NCI-H1930 (cell line): ENCODE results near the gene CRYL1.

Experiments used
- DNase-seq, 2 experiments: peaks; one replicate each; lab custom pipeline; 2025; lab: John Stamatoyannopoulos, UW

The CRYL1 gene

GRCh38 chr13:20370815-20371421 is 154.7 kb downstream of the CRYL1 start:
- DNase-seq = no peak

DNA sequence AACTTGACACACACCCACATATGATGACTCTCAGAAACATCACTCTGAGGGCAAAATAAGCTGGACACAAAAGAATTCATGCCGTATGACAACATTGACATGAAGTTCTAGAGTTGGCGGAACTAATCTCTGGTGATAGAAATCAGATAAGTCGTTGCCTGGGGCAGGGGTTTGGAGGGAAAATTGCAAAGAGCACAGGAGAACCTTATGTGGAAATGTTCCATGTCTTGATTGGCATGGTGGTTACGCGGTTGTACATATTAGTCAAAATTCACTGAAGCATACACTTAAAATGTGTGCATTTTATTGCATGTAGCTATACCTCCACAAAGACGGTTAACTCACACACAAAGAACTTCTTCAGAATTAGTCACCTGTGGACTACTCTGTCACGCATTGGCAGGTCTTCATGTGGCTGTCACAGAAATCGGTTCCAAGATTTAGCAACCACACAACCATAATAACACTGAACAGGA is 155.7 kb downstream of the CRYL1 start:
- DNase-seq = no peak

- no peak for DNase-seq
Measured at GRCh38 chr13:20366056-20366455, 159.6 kb downstream of the CRYL1 start.

- no peak for DNase-seq
Measured at GRCh38 chr13:20363603-20364002, 162.1 kb downstream of the CRYL1 start.

DNA sequence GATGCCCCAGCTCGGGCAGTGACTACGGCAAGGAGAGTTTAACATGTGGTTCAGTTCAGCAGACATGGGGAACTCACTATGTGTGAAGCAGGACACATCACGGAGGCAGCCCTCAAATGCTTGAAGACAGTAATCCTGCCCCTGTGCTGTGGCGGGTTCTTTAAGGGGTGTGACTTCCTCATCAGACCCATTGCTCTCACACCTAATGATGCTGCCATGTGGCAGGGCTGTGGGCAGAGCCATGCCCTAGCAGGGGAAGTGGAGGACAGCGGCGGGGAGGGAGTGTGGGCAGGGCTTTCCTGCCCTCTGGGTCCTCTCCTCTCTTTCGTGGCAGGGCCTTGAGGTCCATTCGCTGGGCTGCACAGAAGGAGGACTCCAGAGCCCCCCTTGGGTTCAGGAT is 162.5 kb downstream of the CRYL1 start:
- no peak for DNase-seq

DNA sequence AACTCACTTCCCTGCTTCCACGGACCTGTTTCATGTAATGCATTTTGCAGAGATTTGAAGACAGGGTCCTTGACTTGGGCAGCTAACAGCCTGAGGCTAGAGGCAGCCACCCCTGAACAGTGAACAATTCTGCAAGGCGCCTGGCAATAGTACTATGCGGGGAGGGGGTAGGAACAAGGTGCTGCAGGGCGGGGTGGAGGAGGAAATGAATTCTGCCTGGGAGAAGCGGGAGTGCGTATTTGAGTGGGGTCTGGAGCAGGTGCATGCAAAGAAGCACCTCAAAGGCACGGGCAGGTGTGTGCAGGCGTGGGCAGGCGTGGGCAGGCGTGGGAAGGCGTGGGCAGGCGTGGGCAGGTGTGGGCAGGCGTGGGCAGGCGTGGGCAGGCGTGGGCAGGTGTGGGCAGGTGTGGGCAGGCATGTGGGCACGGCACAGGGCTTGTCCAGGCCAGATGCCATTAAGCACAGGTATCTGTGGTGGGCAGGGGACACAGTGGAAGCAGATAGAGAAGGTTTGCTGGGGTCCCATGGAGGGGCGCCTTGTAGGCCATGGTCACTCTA is 163.1 kb downstream of the CRYL1 start:
- DNase-seq = no peak

DNA sequence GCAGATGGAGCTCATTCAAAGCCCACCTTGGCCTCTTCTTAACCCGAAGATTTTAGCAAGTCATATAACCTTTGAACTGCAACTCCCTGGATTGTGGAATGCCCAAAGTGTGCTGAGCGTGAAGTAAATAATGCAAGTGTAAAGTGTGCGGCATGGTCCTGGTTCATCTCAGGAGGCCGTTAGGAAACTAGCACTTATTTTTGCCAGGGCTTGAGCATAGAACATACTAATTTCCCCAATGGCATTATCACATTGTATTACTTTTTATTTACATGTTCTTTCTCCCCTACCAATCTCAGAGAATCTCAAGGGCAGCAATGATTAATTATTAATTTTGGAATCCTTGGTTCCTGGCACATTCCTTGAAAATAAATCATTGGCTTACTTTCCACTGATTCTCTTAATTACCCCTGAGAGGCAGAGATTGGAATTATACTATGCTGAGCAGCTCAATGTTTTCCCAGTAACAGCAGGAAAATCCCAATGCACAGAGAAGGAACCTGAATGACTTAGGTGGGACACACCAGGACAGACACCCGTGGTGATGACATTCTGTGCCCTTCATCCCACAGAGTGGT is 164.7 kb downstream of the CRYL1 start:
- no peak for DNase-seq

- no peak for DNase-seq
Measured at GRCh38 chr13:20360041-20360491, 165.6 kb downstream of the CRYL1 start.

GRCh38 chr13:20359335-20359734 is 166.3 kb downstream of the CRYL1 start:
- no peak for DNase-seq

GRCh38 chr13:20358022-20358421 is 167.6 kb downstream of the CRYL1 start:
- DNase-seq = no peak

- DNase-seq = no peak
Measured at GRCh38 chr13:20356444-20356843, 169.2 kb downstream of the CRYL1 start.

- DNase-seq = no peak
Measured at GRCh38 chr13:20354722-20355121, 170.9 kb downstream of the CRYL1 start.

DNA sequence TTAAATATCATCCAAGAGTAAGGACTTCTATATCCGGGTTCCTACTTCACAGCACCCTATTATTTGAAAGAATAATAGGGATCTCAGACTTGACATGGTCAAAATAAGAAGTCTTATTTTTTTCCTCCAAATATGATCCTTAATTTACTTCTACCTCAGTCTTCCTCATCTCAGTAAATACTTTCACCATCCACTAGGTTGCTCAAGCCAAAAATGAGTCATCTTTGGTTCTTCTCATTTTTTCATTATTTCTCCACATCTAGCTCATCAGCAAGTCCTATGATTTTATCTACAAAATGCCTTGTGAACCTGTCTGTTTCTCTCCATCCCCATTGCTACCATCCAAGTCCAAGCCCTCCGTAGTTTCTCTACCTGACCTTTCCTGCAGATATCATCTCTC is 171.7 kb downstream of the CRYL1 start:
- DNase-seq = no peak
